ENCODE data around the gene WFDC1. TPM values are rescaled to one million over a fixed set of nuclear protein-coding genes. Genes with fewer than 3 reads are reported as not detected.

The WFDC1 gene
- total RNA-seq, result 1 to 10 TPM in 2 of 3 donors, under 1 TPM in 1; 0.16 to 3.3 (median 1.3) TPM

- no peaks in the 10 kb centered on the region for H3K36me3 ChIP-seq
- no peaks in the 10 kb centered on the region for H3K4me1 ChIP-seq
- no peak within 1 kb of the TSS for H3K27ac ChIP-seq
- peaks cover 0 to 25% of the 10 kb centered on the region in 2 donors for H3K27me3 ChIP-seq
- peak within 1 kb of the TSS in 2 of 3 donors; percentile 3 to 57 for H3K4me3 ChIP-seq
- no peaks in the 10 kb centered on the region for H3K9me3 ChIP-seq
- DNase-seq (ENCODE audit: low spot score in 2 of 2), result no peak
- TF ChIP-seq POLR2AphosphoS5 (IDR thresholded peaks at IDR 0.05), result no peak
- TF ChIP-seq POLR2A (IDR thresholded peaks at IDR 0.05), result no peak
- no peak for TF ChIP-seq CTCF (IDR thresholded peaks at IDR 0.05)
- intact Hi-C loops (cut with DNase I; ENCODE audit: low total_unique reads), result loop anchor here (5.0 kb wide), 1 partner anchor 247 kb away; no protein-coding TSS in a partner anchor
These were observed at the start of gene WFDC1 for GRCh38 chr16:84294531-84295142. WFDC1 (plus strand) TSS chr16:84294878; CDS start chr16:84294972, 94 bp downstream.

- no peak overlapping the region for H3K4me3 ChIP-seq
- intact Hi-C loops (cut with DNase I; ENCODE audit: low total_unique reads), result no loop called here
- no peak for TF ChIP-seq POLR2AphosphoS5 (IDR thresholded peaks at IDR 0.05)
- no peak for TF ChIP-seq POLR2A (IDR thresholded peaks at IDR 0.05)
- TF ChIP-seq CTCF (IDR thresholded peaks at IDR 0.05), result no peak
- no peaks in the 10 kb centered on the region for H3K4me1 ChIP-seq
- no peak overlapping the region for H3K27ac ChIP-seq
- H3K9me3 ChIP-seq, result no peaks in the 10 kb centered on the region
- DNase-seq (ENCODE audit: low spot score in 2 of 2), result no peak
- no peaks in the 10 kb centered on the region for H3K36me3 ChIP-seq
- no peaks in the 10 kb centered on the region for H3K27me3 ChIP-seq
These were observed 48.6 kb upstream of the WFDC1 start for GRCh38 chr16:84245956-84246678.

- no peaks in the 10 kb centered on the region for H3K36me3 ChIP-seq
- no peaks in the 10 kb centered on the region for H3K27me3 ChIP-seq
- TF ChIP-seq POLR2AphosphoS5 (IDR thresholded peaks at IDR 0.05), result no peak
- no peak for TF ChIP-seq POLR2A (IDR thresholded peaks at IDR 0.05)
- TF ChIP-seq CTCF (IDR thresholded peaks at IDR 0.05), result no peak
- intact Hi-C loops (cut with DNase I; ENCODE audit: low total_unique reads), result no loop called here
- no peak overlapping the region for H3K27ac ChIP-seq
- no peak for DNase-seq (ENCODE audit: low spot score in 2 of 2)
- no peaks in the 10 kb centered on the region for H3K9me3 ChIP-seq
- no peak overlapping the region for H3K4me3 ChIP-seq
- H3K4me1 ChIP-seq, result no peaks in the 10 kb centered on the region
These were observed 48.0 kb upstream of the WFDC1 start for GRCh38 chr16:84246679-84247077.

- intact Hi-C loops (cut with DNase I; ENCODE audit: low total_unique reads), result no loop called here
- Histone ChIP-seq H3K27ac (no peak overlapping the region), H3K9me3 (no peaks in the 10 kb centered on the region), H3K4me1 (no peaks in the 10 kb centered on the region), H3K36me3 (no peaks in the 10 kb centered on the region), H3K27me3 (no peaks in the 10 kb centered on the region), H3K4me3 (no peak overlapping the region)
- TF ChIP-seq POLR2AphosphoS5 (IDR thresholded peaks at IDR 0.05), result no peak
- no peak for TF ChIP-seq POLR2A (IDR thresholded peaks at IDR 0.05)
- no peak for TF ChIP-seq CTCF (IDR thresholded peaks at IDR 0.05)
- no peak for DNase-seq (ENCODE audit: low spot score in 2 of 2)
These were observed 47.3 kb upstream of the WFDC1 start for GRCh38 chr16:84247331-84247730.

GRCh38 chr16:84247844-84248243 lies 46.8 kb upstream of the WFDC1 start:
- Histone ChIP-seq H3K4me1 (no peaks in the 10 kb centered on the region), H3K9me3 (no peaks in the 10 kb centered on the region), H3K27ac (no peak overlapping the region), H3K36me3 (no peaks in the 10 kb centered on the region), H3K27me3 (no peaks in the 10 kb centered on the region), H3K4me3 (no peak overlapping the region)
- no peak for TF ChIP-seq POLR2AphosphoS5 (IDR thresholded peaks at IDR 0.05)
- no peak for TF ChIP-seq CTCF (IDR thresholded peaks at IDR 0.05)
- no peak for TF ChIP-seq POLR2A (IDR thresholded peaks at IDR 0.05)
- intact Hi-C loops (cut with DNase I; ENCODE audit: low total_unique reads), result no loop called here
- DNase-seq (ENCODE audit: low spot score in 2 of 2), result no peak
